Muscle of back (tissue), 13 donors: Measurements from ENCODE around the gene DNAJC5G. TPM values are rescaled to one million over a fixed set of nuclear protein-coding genes. Genes with fewer than 3 reads are reported as not detected.

ENCODE experiments used
- DNase-seq, 3 donors: peaks; one replicate each; pipeline versions ENCODE4 v3.0.0 to v3.0.0-alpha.2; 2013
- long read RNA-seq, 9 donors: transcript quantifications; one replicate each; lab custom pipeline, GENCODE V29; 2026
- polyA plus RNA-seq, 10 donors: library from polyadenylated mRNA; unstranded; fragments of 120-200 nt; gene quantifications; one replicate each; pipeline ENCODE4 v1.2.1, GENCODE V29; 2013; ENCODE audit not compliant: insufficient read length in 10 of 10

The DNAJC5G gene, protein sequence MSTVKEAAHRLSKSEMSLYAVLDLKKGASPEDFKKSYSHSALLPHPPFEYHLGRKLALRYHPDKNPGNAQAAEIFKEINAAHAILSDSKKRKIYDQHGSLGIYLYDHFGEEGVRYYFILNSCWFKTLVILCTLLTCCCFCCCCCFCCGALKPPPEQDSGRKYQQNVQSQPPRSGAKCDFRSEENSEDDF
- under 1 TPM in 3 of 10 donors, not detected in 7; 0.12 to 0.39 (median 0.26) TPM for polyA plus RNA-seq
- long read RNA-seq, donor 1: 0 reads
- long read RNA-seq, donor 2: 0 reads
- long read RNA-seq, donor 3: 0 reads
- long read RNA-seq, donor 4: 0 reads
- long read RNA-seq, donor 5: 0 reads
- long read RNA-seq, donor 6: 0 reads
- long read RNA-seq, donor 7: 0 reads
- long read RNA-seq, donor 8: 0 reads
- long read RNA-seq, donor 9: 0 reads

DNA sequence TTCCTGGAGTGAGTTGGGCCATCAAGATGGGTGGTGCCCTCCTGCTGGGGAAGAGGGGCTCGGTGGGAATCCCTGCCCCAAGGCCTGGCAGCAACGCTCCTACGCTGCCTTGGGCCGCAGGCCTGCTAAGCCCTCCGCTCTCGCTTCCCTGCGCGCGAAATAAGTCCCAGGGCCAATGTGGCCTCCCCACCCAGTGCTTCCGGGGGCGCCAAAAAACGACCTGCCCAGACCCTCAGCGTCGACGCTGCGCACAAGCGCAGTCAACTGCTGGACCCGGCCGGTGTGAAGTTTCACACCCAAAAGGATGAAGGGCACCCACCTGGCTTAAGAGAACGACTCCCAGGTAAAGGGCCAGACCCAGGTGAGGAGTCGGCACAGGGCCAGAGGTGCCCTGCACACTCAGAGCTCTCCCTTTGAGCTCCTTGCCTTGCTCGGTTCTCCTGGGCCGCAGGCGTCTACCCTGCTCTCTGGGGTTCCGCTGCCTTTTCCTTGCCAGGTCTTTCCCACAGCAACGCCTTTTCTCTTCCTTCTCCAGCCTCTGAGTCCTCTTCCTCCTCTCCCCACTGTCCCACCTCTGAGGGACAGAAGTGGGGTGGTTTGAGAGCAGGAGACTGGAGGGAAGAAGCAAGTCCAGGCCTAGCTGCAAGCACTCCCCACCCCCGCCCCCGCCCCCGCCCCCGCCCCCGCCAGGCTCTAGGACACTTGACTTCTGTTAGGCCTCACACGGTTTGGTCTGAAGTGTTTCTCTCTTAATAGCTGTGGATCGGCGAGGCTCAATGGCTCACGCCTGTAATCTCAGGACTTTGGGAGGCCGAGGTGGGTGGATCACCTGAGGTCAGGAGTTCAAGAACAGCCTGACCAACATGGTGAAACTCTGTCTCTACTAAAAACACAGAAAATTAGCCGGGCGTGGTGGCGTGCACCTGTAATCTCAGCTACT lies at the start of gene DNAJC5G:
Gene DNAJC5G (plus strand): TSS at position 223 of the 940 bp plus-strand sequence. CDS start 1,296 bp downstream, outside the sequence.
- DNase-seq: no peak

DNA sequence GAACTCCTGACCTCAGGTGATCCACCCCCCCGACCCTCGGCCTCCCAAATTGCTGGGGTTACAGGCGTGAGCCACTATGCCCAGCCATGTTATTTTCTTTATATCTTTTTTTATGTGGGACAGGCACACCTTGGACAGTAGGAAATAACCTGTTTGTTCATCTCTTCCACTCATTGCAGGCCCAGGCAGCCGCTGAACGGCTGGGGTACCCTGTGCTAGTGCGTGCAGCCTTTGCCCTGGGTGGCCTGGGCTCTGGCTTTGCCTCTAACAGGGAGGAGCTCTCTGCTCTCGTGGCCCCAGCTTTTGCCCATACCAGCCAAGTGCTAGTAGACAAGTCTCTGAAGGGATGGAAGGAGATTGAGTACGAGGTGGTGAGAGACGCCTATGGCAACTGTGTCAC lies 49.7 kb upstream of the DNAJC5G start:
- no peak for DNase-seq

DNA sequence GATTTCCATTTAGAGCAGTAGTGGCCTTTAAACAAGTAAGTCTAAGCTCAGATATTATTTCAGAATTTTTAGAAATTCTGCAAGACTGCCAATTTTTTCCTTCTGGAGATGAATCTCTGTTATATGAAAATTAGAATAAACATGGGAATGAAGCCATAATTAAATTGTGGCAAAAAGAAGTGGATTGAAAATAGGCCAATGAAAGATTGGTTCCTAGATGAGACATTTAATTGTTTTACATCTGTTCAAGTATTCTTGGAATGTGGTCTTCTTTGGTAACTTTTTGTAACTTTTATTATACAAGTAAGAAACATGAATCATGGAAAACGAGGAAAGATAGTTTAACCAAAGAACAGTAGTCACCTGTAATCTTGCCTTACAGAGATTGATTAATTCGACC lies 47.7 kb upstream of the DNAJC5G start:
- no peak for DNase-seq

DNA sequence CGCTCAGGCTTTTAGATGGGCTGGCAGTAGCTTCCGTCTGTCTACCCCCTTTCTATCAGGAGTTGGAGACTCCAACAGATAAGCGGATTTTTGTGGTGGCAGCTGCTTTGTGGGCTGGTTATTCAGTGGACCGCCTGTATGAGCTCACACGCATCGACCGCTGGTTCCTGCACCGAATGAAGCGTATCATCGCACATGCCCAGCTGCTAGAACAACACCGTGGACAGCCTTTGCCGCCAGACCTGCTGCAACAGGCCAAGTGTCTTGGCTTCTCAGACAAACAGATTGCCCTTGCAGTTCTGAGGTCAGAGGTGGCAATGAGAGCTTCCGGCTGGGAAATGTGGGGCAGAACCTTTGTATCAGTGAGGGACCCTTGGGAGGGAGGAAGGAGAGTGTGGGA lies 43.3 kb upstream of the DNAJC5G start:
- DNase-seq: no peak

DNA sequence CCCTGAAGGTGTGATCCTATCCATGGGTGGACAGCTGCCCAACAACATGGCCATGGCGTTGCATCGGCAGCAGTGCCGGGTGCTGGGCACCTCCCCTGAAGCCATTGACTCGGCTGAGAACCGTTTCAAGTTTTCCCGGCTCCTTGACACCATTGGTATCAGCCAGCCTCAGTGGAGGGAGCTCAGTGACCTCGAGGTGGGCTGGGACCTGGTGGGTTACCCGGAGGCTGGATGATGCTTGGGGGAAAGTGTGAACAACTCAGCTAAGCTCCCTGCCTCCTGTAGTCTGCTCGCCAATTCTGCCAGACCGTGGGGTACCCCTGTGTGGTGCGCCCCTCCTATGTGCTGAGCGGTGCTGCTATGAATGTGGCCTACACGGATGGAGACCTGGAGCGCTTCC lies 41.9 kb upstream of the DNAJC5G start:
- no peak for DNase-seq

DNA sequence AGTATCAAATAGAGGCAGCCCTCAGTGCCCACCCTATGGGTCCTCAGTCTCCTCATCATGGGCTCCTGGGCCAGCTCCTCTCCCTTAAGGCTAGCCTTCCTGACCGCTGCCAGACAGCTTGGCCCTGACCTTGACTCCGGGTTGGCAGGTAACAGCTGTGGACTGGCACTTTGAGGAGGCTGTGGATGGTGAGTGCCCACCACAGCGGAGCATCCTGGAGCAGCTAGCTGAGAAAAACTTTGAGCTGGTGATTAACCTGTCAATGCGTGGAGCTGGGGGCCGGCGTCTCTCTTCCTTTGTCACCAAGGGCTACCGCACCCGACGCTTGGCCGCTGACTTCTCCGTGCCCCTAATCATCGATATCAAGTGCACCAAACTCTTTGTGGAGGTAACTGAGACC lies 39.1 kb upstream of the DNAJC5G start:
- DNase-seq: no peak

DNA sequence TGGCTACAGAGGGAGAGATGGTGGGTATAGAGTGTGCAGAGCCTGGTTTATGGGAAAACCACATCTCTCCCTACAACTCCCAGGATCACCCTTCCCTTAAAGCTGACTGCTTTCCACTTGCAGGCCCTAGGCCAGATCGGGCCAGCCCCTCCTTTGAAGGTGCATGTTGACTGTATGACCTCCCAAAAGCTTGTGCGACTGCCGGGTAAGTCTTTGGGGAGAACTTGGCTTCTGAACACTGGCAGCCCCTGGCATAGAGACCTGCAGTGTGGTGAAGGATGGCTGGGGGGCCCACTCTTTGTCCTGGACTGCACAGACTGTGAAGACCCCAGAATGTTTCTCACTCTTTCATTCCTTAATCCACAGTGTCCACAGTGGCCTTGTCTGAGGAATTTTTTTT lies 38.6 kb upstream of the DNAJC5G start:
- DNase-seq: no peak

DNA sequence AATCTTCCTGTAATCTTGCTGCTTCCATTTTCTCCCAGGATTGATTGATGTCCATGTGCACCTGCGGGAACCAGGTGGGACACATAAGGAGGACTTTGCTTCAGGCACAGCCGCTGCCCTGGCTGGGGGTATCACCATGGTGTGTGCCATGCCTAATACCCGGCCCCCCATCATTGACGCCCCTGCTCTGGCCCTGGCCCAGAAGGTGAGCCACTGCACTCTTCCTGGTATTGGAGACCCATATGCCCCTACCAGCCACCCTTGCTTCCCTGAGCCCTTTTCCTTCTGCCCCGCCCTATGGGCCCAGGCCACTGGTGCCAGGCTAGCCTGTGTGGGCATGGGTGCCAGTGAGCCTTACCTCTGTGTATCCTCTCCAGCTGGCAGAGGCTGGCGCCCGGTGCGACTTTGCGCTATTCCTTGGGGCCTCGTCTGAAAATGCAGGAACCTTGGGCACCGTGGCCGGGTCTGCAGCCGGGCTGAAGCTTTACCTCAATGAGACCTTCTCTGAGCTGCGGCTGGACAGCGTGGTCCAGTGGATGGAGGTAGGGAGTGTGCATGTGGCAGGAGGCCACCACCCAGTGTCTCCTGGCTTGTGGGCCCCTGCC lies 37.8 kb upstream of the DNAJC5G start:
- no peak for DNase-seq

DNA sequence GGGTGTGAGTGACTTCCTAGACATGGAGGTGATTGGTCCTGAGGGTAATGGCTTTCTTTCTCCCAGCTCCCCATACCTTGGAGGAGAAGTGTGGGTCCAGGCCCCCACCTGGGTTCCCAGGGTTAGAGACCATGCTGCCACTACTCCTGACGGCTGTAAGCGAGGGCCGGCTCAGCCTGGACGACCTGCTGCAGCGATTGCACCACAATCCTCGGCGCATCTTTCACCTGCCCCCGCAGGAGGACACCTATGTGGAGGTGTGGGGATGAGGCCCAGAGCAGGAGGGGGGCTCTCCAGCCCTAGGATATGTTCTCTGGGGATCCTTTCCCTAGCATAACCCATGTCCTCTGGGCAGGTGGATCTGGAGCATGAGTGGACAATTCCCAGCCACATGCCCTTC lies 36.3 kb upstream of the DNAJC5G start:
- no peak for DNase-seq

DNA sequence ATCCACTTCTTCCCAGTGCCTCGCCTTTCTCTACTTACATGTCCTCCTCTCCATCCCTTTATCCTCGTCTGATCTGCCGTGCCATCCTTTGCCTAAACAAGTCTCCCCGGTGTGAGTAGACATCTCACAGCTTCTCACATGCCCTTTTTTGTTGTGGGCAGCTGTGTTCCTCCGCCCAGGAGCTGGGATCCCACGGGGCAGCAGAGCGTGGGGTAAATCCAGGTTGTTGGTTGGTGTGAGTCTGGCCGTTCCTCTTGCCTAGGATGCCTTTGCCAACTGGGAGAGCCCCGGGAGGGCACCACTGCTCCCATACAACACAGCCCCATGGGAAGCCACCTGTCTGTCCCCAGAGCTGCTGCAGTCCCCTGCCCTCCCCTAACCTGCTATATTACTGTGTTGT lies 34.8 kb upstream of the DNAJC5G start:
- no peak for DNase-seq

DNA sequence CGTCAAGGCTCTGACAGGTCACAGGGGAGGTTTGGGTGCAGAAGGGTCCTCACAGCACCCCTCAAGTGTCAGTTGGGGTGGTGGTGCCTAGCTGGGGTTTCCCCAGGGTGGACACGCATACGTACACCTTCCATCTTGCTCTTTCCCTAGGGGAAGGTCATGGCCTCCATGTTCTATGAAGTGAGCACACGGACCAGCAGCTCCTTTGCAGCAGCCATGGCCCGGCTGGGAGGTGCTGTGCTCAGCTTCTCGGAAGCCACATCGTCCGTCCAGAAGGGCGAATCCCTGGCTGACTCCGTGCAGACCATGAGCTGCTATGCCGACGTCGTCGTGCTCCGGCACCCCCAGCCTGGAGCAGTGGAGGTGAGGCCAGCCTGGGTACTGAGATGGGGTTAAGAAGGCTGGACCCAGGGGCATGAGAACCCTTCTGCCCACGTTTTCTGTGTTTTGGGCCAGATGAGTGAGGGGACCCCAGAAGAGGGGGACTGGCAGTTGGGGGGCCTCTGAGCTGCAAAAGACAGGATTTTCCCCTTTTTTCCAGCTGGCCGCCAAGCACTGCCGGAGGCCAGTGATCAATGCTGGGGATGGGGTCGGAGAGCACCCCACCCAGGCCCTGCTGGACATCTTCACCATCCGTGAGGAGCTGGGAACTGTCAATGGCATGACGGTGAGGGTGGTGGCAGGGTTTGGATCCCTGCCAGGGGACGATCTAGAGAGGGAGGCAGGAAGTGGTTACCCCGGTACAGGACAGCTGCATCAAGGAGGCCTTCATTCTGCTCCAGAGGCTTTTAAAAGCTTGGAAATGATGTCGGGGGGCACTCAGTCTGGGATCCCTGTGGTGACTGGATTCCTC lies 33.2 kb upstream of the DNAJC5G start:
- no peak for DNase-seq

DNA sequence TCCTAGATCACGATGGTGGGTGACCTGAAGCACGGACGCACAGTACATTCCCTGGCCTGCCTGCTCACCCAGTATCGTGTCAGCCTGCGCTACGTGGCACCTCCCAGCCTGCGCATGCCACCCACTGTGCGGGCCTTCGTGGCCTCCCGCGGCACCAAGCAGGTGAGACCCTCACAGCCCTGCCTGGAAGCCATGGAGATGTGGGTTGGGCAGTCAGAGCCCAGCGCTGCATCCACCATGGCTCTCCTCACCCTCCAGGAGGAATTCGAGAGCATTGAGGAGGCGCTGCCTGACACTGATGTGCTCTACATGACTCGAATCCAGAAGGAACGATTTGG lies 32.6 kb upstream of the DNAJC5G start:
- no peak for DNase-seq

DNA sequence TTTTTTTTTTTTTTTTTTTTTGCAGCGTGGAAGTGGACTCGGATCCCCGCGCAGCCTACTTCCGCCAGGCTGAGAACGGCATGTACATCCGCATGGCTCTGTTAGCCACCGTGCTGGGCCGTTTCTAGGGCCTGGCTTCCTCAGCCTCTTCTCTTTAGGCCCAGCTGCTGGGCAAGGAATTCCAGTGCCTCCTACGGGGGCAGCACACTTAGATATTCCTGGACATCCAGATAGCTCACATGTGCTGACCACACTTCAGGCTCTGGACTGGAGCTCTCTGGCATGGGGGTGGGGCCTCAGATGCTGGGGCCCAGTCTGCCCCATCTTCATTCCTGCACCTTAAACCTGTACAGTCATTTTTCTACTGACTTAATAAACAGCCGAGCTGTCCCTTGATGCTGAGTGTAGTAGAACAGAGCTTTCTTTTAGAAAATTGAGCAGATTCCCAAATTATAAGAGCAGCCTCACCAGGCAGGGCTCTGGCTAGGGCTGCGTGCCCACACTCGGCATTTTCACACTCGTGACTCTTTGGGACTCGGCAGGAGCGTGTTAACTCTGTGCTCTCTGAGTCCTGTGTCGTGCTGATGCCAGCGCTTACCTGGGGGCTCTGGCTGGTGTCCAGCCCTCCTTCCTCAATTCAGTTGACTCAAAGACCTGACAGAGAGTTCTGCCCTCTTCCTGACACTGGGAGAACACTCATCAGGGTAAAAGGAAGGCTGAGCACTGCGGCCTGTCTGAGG lies 31.7 kb upstream of the DNAJC5G start:
- no peak for DNase-seq

DNA sequence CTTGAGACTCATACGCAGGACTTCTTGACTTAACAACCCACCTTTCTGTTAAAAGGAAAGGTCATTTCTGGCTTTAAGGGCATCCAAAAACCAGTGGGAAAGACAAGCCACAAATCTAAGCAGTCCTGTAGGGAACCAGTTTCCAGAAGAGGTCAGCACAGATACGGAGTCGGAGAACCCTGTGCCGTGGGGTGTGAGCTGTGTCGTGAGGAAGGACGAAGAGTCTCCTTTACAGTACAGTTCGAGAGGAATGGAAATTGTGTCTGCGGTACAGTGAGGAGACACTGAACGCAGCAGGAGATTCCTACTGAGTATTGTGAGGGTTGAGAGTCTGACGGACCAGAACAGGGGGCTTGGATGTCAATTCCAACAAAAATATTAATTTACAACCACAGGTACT lies 30.1 kb upstream of the DNAJC5G start:
- no peak for DNase-seq

DNA sequence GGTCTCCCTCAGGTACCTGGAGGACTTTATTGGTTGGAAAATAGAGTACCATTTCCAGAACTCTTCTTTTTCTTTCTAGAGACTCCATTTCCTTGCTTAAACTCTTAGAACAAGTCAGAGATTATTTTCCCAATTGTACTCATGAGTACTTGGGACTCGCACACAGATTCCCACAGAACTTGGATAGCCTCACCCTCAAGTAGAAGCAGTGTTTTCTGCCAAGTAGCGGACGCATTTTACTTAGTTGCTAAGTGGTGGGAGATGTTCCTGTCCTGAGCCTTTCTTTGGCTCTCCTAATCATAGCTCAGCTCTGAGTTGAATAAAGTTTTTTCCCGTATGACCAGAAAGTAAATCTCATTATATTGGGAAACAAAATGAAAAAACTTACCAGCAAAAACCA lies 29.6 kb upstream of the DNAJC5G start:
- DNase-seq: peak in 1 of 3 donors; percentile 49

DNA sequence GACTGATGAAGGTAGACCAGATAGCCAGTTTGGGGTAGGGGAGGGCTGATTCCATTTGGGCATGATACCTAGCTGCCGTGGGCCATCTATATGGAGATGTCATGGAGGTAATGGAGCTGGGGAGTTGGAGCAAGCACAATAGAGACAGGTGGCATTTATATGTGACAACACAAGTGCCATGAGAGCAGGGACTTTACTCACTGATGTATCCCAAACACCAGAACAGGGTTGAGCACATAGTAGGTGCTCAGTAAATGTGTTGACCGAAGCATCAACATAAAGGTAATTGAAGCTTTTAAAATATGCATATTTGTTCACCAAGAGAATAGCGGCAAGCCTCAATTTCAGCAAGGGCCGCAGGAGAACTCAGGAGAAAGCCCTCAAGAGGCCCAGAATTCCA lies 27.3 kb upstream of the DNAJC5G start:
- no peak for DNase-seq

DNA sequence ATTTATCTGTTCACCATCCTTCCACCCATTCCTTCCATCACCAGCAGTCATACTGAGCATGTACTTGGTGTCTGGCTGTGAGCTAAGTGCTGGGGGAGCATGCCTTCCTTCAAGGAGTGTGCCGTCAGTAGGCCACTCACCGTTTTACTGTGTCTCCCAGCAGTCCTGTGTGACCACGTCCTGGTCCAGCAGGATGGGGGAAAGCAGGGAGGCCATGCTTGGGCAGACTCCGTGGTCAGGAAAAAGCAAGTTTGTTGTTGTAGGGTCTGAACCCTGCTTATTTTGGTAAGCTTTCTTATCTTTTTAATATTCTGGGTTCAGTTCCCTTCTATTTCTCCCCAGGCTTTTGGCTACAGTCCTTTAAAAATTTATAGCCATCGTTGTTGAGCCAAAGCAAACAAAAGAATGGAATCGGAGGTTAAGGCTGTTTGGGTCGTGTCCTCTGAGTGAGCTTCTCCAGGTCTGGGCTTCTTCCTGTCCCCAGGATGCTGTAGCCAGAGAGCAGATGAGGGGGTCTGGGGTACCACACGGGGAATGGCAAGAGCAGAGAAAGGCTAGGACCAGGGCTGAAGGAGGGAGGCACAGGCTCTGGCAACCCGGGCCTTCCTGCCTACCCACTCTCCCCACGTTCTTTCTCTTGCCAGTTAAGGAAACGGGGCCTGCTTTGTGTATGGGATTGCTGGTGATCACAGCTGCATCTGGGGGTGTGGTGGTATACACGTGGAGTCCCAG lies 25.9 kb upstream of the DNAJC5G start:
- DNase-seq: no peak

DNA sequence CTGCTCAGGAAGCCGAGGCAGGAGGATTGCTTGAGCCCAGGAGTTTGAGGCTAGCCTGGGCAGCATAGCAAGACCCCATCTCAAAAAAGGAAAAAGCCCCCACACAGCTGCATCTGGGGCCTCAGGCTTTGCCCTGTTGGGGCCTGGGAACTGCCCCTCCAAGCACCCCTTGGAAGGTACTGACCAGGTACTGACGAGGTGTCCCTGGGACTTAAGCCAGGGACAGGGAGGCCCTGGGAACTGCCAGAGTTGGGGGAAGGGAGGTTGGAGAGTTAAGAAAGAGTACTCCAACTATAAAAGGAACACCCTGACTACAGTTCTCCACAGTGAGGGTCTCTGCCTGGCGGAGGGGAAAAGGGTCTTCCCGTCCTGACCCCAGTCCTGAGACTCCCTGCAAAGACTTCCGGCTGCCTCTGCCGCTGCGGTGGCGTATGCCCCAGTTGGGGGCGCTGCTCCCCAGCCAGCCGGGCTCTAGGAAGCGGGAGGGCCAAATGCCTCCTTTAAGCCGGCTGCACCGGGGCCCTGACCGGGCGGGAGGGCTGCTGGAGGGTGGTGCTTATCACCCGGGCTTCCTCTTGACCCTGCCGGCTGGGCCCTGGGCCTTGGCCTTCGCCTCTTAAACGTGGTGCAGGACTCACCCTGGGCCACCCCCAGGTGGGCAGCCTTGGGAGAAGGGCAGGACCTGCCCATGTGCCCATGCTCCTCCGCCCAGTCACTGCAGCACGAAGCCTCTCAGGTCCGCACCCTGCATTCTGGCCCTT lies 25.2 kb upstream of the DNAJC5G start:
- no peak for DNase-seq

DNA sequence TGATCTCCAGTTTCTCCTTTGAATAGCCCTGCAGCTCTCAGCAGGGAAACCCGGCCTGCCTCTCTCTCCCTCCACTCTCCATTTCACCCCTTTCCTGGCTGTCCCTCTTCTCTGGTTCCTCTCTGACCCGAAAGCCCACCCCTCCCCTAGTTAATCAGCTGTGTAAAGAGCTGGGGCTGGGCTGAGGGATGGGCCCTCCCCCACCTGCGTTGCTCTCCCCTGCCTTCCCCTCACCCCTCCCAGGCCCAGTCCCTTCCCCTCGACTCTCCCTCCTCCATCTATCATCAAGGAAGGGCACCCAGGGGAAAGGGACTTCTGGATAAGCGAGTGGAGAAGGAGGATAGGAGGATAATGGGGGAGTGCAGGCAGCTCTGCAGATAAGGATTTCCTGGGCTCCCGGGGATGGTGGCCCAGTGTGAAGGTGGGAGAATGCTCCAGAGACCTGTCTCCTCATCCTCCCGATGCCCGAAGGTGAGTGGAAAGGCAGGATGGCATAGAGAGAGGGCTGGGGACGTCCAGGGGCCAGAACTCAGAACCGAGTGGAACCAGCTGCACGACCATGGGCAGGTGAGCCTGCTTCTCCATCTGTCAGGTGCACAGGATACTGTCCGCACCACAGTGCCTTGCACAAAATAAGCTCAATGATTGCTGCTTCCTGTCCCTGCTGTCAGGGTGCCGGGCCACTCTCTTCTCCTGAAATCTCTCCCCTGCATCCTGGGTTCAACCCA lies 24.4 kb upstream of the DNAJC5G start:
- DNase-seq: no peak
